RPMI7951 (cell line): ENCODE results near the gene NXPE3. TPM values are rescaled to one million over a fixed set of nuclear protein-coding genes. Genes with fewer than 3 reads are reported as not detected.

Experiments used
- total RNA-seq: library from RNA; depleted of rRNA; stranded (reverse); fragments of >200 nt; shearing (Covaris generic); gene quantifications from 2 replicates; pipeline ENCODE4 v1.2.3, GENCODE V29; 2014; rRNA removed

NXPE3 gene
- total RNA-seq, 1 experiment from 2014 or later = 17.1 TPM

Other genes starting within 250 kb of the NXPE3 start
- gene TRMT10C, start 217.3 kb upstream of the NXPE3 start, total RNA-seq = 48.3 and 58.2 TPM in 2 replicates
- gene PCNP, start 205.0 kb upstream of the NXPE3 start, total RNA-seq = 87.7 and 111 TPM in 2 replicates
- gene ZBTB11, start 102.1 kb upstream of the NXPE3 start, total RNA-seq = 20.1 and 21.4 TPM in 2 replicates
- 2,068 and 2,385 TPM in 2 replicates for gene RPL24, start 92.5 kb upstream of the NXPE3 start, total RNA-seq
- 29.8 and 29.9 TPM in 2 replicates for gene CEP97, start 54.6 kb upstream of the NXPE3 start, total RNA-seq
- 9.5 and 12.1 TPM in 2 replicates for gene NFKBIZ, start 70.3 kb downstream of the NXPE3 start, total RNA-seq